ENCODE results near the gene CXorf49B. TPM values are rescaled to one million over a fixed set of nuclear protein-coding genes. Genes with fewer than 3 reads are reported as not detected.
"Not testable (repeated sequence)": the region's sequence is repeated elsewhere in the genome, so short reads cannot be mapped to it uniquely, and the experiment has no call there.

CXorf49B gene
- total RNA-seq (2013; cell fraction: nucleolus; rRNA removed): not detected in 2 replicates
- total RNA-seq (2014; rRNA removed): not detected in 2 replicates
- total RNA-seq (2014; rRNA removed; fragmentation: Illumina TruSeq; extraction: Trizol): not detected in 2 replicates
- total RNA-seq (2021): not detected in 2 replicates
- not detected for polyA plus RNA-seq (2011; ENCODE audit: low read depth)
- polyA plus RNA-seq (2011; rRNA removed): not detected in 2 replicates
- polyA plus RNA-seq (2011; cell fraction: cytosol; rRNA removed): not detected in 2 replicates
- not detected in 2 replicates for polyA plus RNA-seq (2011; cell fraction: nucleus; rRNA removed)
- polyA plus RNA-seq (2012): not detected in 2 replicates
- not detected in 2 replicates for polyA plus RNA-seq (2014; fragmentation: Illumina TruSeq; extraction: Trizol)
- polyA plus RNA-seq (2014; fragmentation: Nextera tagmentation; extraction: Ambion mirVana): not detected
- 0.27 TPM in 1 of 2 replicates, not detected in the other for polyA plus RNA-seq (2014; rRNA removed)
- not detected for polyA plus RNA-seq (2016; fragmentation: Nextera tagmentation; extraction: Ambion mirVana)
- polyA minus RNA-seq (2011; rRNA and poly(A)+ RNA removed): not detected in 2 replicates
- not detected in 2 replicates for polyA minus RNA-seq (2011; cell fraction: cytosol; rRNA and poly(A)+ RNA removed)
- polyA minus RNA-seq (2011; cell fraction: nucleus; rRNA and poly(A)+ RNA removed): not detected in 2 replicates
- not detected for Bru-seq, nascent RNA
- not detected for BruChase-seq, experiment 1, labeled RNA remaining after a 6-hour chase
- not detected for BruChase-seq, experiment 2, labeled RNA remaining after a 2-hour chase
- long read RNA-seq, experiment 1: 0 reads
- long read RNA-seq, experiment 2: 0 reads

DNA sequence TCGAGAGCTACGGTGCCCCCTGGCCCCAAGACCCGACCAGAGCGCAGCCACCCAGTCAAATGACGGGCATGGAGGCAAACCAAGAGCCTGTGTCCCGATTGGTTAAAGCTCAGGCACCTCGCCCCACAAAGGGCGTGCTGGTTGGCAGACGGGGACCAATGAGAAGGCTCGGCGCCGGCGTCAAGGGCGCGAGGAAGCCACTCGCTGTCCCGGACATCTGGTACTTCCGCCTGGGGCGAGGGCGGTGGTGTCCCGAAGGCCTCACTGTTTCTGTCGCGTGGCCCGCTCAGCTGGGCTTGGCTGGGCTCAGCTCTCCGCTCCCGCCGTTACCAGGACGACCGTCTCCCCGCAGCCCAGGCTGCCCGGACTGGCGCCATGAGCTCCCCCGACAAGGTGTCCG is at the start of gene CXorf49B:
Gene CXorf49B, plus strand, starts transcription at position 301 of the 400 bp plus-strand sequence. Its CDS starts 75 bp downstream, at position 376.
- H3K27me3 ChIP-seq (replicated peaks in 1 of 2; ENCODE audit: control insufficient read depth in 2 of 2, insufficient read depth in 2 of 2, low read length in 1 of 2); FAIRE-seq; H3K9me3 ChIP-seq (replicated peaks; ENCODE audit: control insufficient read depth, insufficient read depth, low read length); H3K27ac ChIP-seq (ENCODE audit: control insufficient read depth, insufficient read depth); POLR2A ChIA-PET; ATAC-seq; in situ Hi-C loops (cut with MboI); RAD21 ChIA-PET (ENCODE audit: unreplicated experiment); H3K4me2 ChIP-seq (ENCODE audit: control insufficient read depth, insufficient read depth); H2AFZ ChIP-seq (ENCODE audit: control insufficient read depth, low read depth, low read length); H4K20me1 ChIP-seq (ENCODE audit: control insufficient read depth, insufficient read depth); H3K4me1 ChIP-seq (ENCODE audit: control insufficient read depth, insufficient read depth, low read length); H3K36me3 ChIP-seq (ENCODE audit: control insufficient read depth in 2 of 2, insufficient read depth in 2 of 2, low read length in 1 of 2); H3K79me2 ChIP-seq (ENCODE audit: control insufficient read depth, insufficient read depth, low read length); CTCF ChIA-PET; SMC1A ChIA-PET (ENCODE audit: uncharacterized antibody, unreplicated experiment); H3K9ac ChIP-seq (ENCODE audit: control insufficient read depth, insufficient read depth, low read length); BruUV-seq (replicated peaks); H3K4me3 ChIP-seq; intact Hi-C loops (cut with micrococcal nuclease; ENCODE audit: unreplicated experiment); DNase-seq (ENCODE audit: low read depth, low spot score): not testable (repeated sequence)
- WGBS (ENCODE audit: insufficient coverage, insufficient replicate concordance, low lambda C conversion rate, missing lambda C conversion rate): no CpG with 5 or more reads among the region's 34 CpGs

DNA sequence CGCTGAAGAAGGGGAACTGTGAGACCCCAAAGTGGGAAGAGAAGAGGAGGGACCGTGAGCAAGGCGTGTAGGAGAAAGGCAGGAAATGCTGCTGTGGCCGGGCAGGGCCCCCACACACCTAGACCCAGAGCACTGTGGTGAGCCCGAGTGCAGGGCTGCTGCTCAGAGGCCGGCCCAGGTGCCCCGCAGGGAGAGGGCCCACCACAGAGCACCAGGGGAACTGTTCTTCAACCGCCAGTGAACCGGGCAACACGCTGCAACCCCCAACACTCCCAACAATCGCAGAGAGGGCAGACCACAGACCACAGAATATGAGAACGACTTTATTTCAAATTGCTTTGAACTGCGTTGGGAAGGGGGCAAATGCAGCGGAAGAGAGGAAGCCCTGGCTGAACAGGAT is 49.1 kb upstream of the CXorf49B start:
- BruUV-seq (replicated peaks); RAD21 ChIA-PET (ENCODE audit: unreplicated experiment); in situ Hi-C loops (cut with MboI); H3K9me3 ChIP-seq (replicated peaks; ENCODE audit: control insufficient read depth, insufficient read depth, low read length); H3K36me3 ChIP-seq (ENCODE audit: control insufficient read depth in 2 of 2, insufficient read depth in 2 of 2, low read length in 1 of 2); DNase-seq (ENCODE audit: low read depth, low spot score); SMC1A ChIA-PET (ENCODE audit: uncharacterized antibody, unreplicated experiment); H3K79me2 ChIP-seq (ENCODE audit: control insufficient read depth, insufficient read depth, low read length); FAIRE-seq; H2AFZ ChIP-seq (ENCODE audit: control insufficient read depth, low read depth, low read length); intact Hi-C loops (cut with micrococcal nuclease; ENCODE audit: unreplicated experiment); H3K4me3 ChIP-seq; H3K4me2 ChIP-seq (ENCODE audit: control insufficient read depth, insufficient read depth); H3K4me1 ChIP-seq (ENCODE audit: control insufficient read depth, insufficient read depth, low read length); H3K27ac ChIP-seq (ENCODE audit: control insufficient read depth, insufficient read depth); H3K27me3 ChIP-seq (replicated peaks in 1 of 2; ENCODE audit: control insufficient read depth in 2 of 2, insufficient read depth in 2 of 2, low read length in 1 of 2); H4K20me1 ChIP-seq (ENCODE audit: control insufficient read depth, insufficient read depth); POLR2A ChIA-PET; CTCF ChIA-PET; ATAC-seq; H3K9ac ChIP-seq (ENCODE audit: control insufficient read depth, insufficient read depth, low read length): not testable (repeated sequence)
- no CpG with 5 or more reads among the region's 14 CpGs for WGBS (ENCODE audit: insufficient coverage, insufficient replicate concordance, low lambda C conversion rate, missing lambda C conversion rate)

DNA sequence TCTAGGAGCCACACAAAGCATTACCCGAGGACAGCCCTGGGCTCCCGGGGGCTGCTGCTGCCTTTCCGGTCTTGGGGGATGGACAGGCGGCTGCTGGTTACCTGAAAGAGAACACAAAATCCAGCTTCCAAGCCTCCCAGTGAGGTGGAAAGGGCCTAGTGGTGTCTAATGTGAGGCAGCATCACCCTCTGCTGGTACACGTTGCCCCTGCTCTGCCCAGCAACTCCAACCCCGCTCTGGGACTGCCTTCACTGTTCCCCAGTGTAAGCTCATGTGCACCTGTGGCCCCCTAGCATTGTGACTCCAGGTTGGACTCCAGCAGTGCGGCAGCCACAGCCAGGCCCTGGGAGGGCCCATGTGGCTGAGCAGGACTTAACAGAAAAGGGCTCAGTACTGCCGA is 47.6 kb upstream of the CXorf49B start:
- H2AFZ ChIP-seq (ENCODE audit: control insufficient read depth, low read depth, low read length); CTCF ChIA-PET; H3K27ac ChIP-seq (ENCODE audit: control insufficient read depth, insufficient read depth); H3K4me1 ChIP-seq (ENCODE audit: control insufficient read depth, insufficient read depth, low read length); H3K79me2 ChIP-seq (ENCODE audit: control insufficient read depth, insufficient read depth, low read length); H3K4me2 ChIP-seq (ENCODE audit: control insufficient read depth, insufficient read depth); H3K9ac ChIP-seq (ENCODE audit: control insufficient read depth, insufficient read depth, low read length); H3K27me3 ChIP-seq (replicated peaks in 1 of 2; ENCODE audit: control insufficient read depth in 2 of 2, insufficient read depth in 2 of 2, low read length in 1 of 2); intact Hi-C loops (cut with micrococcal nuclease; ENCODE audit: unreplicated experiment); BruUV-seq (replicated peaks); DNase-seq (ENCODE audit: low read depth, low spot score); FAIRE-seq; H3K4me3 ChIP-seq; SMC1A ChIA-PET (ENCODE audit: uncharacterized antibody, unreplicated experiment); H3K9me3 ChIP-seq (replicated peaks; ENCODE audit: control insufficient read depth, insufficient read depth, low read length); RAD21 ChIA-PET (ENCODE audit: unreplicated experiment); H3K36me3 ChIP-seq (ENCODE audit: control insufficient read depth in 2 of 2, insufficient read depth in 2 of 2, low read length in 1 of 2); H4K20me1 ChIP-seq (ENCODE audit: control insufficient read depth, insufficient read depth); in situ Hi-C loops (cut with MboI); POLR2A ChIA-PET: not testable (repeated sequence)
- ATAC-seq: 0 out of 3 replicates have a peak, but pooled peaks have one; percentile 28
- no CpG with 5 or more reads among the region's 8 CpGs for WGBS (ENCODE audit: insufficient coverage, insufficient replicate concordance, low lambda C conversion rate, missing lambda C conversion rate)

DNA sequence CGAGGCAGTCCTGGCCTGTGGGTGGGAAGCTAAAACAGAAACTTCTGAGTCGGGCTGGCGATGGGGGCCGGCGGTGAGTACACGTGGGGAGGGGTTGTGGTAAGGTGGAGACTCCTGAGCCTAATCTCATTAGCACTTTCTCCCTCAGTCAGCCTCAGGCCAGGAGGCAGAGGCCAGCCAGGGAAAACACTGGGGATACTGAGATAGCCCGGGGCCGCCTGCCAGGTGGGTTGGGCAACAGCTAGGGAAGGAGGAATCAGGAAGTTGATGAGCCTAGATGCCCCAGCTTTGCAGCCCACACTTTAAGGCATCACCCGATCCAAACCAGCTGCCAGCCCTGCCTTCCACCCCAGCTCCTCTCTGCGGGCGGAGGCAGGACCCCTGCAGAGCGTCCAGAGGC is 46.8 kb upstream of the CXorf49B start:
- CTCF ChIA-PET; H3K4me1 ChIP-seq (ENCODE audit: control insufficient read depth, insufficient read depth, low read length); RAD21 ChIA-PET (ENCODE audit: unreplicated experiment); H3K4me2 ChIP-seq (ENCODE audit: control insufficient read depth, insufficient read depth); in situ Hi-C loops (cut with MboI); ATAC-seq; SMC1A ChIA-PET (ENCODE audit: uncharacterized antibody, unreplicated experiment); FAIRE-seq; H3K36me3 ChIP-seq (ENCODE audit: control insufficient read depth in 2 of 2, insufficient read depth in 2 of 2, low read length in 1 of 2); H3K9me3 ChIP-seq (replicated peaks; ENCODE audit: control insufficient read depth, insufficient read depth, low read length); POLR2A ChIA-PET; H3K79me2 ChIP-seq (ENCODE audit: control insufficient read depth, insufficient read depth, low read length); H3K27me3 ChIP-seq (replicated peaks in 1 of 2; ENCODE audit: control insufficient read depth in 2 of 2, insufficient read depth in 2 of 2, low read length in 1 of 2); H2AFZ ChIP-seq (ENCODE audit: control insufficient read depth, low read depth, low read length); H3K9ac ChIP-seq (ENCODE audit: control insufficient read depth, insufficient read depth, low read length); intact Hi-C loops (cut with micrococcal nuclease; ENCODE audit: unreplicated experiment); H4K20me1 ChIP-seq (ENCODE audit: control insufficient read depth, insufficient read depth); DNase-seq (ENCODE audit: low read depth, low spot score); H3K27ac ChIP-seq (ENCODE audit: control insufficient read depth, insufficient read depth); H3K4me3 ChIP-seq; BruUV-seq (replicated peaks): not testable (repeated sequence)
- no CpG with 5 or more reads among the region's 12 CpGs for WGBS (ENCODE audit: insufficient coverage, insufficient replicate concordance, low lambda C conversion rate, missing lambda C conversion rate)

All from GM12878 (cell line).